Uterus (tissue), 2 donors: ENCODE data around the gene TNS2.

Experiments used
- POLR2A ChIP-seq, 2 donors: fragments of 450-650 bp; IDR thresholded peaks; one replicate each; pipeline ENCODE4 v1.6.1; 2016; ENCODE audit warnings: antibody characterized with exemption in 2 of 2, mild to moderate bottlenecking in 1 of 2, moderate library complexity in 1 of 2
- TF ChIP-seq, protein P1 (sequence below), 4 experiments: fragments of 200-600 bp in 2 of 4; fragments of 450-650 bp in 2 of 4; sonication (generic) in 2 of 4; IDR thresholded peaks; one replicate each; pipeline ENCODE4 v1.5.1; 2016 to 2019; ENCODE audit warnings: antibody characterized with exemption in 4 of 4, mild to moderate bottlenecking in 2 of 4, moderate library complexity in 1 of 4

DNA sequence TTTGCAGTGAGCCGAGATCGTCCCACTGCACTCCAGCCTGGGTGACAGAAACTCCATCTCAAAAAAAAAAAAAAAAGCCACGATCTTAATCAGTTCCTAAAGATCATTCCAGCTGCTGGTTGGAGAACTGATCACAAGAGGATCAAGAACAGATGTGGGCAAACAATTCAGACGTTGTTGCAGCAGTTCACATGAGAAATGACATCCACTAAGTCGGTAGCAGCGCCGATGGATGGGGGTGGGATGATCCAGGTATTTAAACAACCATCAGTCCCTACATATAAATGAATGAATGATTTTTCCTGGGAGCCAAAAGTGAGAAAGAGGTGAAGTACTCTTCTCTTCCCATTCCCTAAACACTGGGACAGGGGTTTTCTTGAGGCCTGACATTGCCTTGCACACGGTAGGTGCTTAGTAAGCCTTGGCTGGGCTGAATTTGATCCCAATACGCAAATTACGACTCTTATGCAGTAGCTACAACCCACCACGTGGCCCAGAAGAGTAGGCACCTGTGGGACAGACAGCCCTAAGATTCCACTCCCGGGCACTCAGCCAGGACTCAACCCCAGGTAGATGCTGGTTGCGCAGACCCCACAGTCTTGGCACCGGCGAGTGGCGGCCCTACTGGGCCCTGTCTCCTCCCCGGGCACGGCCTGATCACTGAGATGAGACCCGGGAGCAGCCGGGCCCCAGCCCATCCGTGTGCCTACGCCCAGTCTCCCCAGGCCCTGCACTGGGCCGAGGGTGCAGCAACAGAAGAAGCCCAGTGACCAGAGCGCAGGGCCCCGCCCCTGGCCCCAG lies 28.8 kb downstream of the TNS2 start:
- TF ChIP-seq, protein P1, sequence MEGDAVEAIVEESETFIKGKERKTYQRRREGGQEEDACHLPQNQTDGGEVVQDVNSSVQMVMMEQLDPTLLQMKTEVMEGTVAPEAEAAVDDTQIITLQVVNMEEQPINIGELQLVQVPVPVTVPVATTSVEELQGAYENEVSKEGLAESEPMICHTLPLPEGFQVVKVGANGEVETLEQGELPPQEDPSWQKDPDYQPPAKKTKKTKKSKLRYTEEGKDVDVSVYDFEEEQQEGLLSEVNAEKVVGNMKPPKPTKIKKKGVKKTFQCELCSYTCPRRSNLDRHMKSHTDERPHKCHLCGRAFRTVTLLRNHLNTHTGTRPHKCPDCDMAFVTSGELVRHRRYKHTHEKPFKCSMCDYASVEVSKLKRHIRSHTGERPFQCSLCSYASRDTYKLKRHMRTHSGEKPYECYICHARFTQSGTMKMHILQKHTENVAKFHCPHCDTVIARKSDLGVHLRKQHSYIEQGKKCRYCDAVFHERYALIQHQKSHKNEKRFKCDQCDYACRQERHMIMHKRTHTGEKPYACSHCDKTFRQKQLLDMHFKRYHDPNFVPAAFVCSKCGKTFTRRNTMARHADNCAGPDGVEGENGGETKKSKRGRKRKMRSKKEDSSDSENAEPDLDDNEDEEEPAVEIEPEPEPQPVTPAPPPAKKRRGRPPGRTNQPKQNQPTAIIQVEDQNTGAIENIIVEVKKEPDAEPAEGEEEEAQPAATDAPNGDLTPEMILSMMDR (IDR thresholded peaks at IDR 0.05) = no peak
- no peak for TF ChIP-seq POLR2A (IDR thresholded peaks at IDR 0.05)
